GM23338 (cell line): ENCODE results near the gene ZNF354C. TPM values are rescaled to one million over a fixed set of nuclear protein-coding genes. Genes with fewer than 3 reads are reported as not detected.

Source experiments
- ATAC-seq: fragments of 200-7000 bp; cut with Tn5 transposase; 3 replicates; pipeline ENCODE4 v1.9.1; 2020
- DNase-seq: peaks from one replicate; pipeline ENCODE4 v3.0.0-alpha.2; 2015; ENCODE audit warnings: low spot score
- H2AFZ ChIP-seq: fragments of 200-600 bp; sonication (generic); 2 replicates; pipeline ENCODE4 v1.8.0; 2016; ENCODE audit warnings: antibody characterized with exemption, mild to moderate bottlenecking, moderate library complexity
- H3F3A ChIP-seq: fragments of 200-600 bp; sonication (generic); replicated peaks from 2 replicates; pipeline ENCODE4 v1.8.0; 2017; ENCODE audit warnings: antibody characterized with exemption, mixed run types, low read depth
- H3K27ac ChIP-seq: fragments of 200-600 bp; sonication (generic); 2 replicates; pipeline ENCODE4 v1.6.1; 2016; ENCODE audit warnings: low read depth
- H3K27me3 ChIP-seq: fragments of 200-600 bp; sonication (generic); 2 replicates; pipeline ENCODE4 v1.8.0; 2016; ENCODE audit warnings: mild to moderate bottlenecking, mixed run types, moderate library complexity; ENCODE audit not compliant: insufficient read depth
- H3K36me3 ChIP-seq: fragments of 200-600 bp; sonication (generic); 2 replicates; pipeline ENCODE4 v1.8.0; 2016; ENCODE audit warnings: mild to moderate bottlenecking; ENCODE audit not compliant: insufficient read depth
- H3K4me1 ChIP-seq: fragments of 200-600 bp; sonication (generic); 2 replicates; pipeline ENCODE4 v1.8.0; 2016; ENCODE audit warnings: mild to moderate bottlenecking, moderate library complexity; ENCODE audit not compliant: insufficient read depth
- H3K4me2 ChIP-seq: fragments of 200-600 bp; sonication (generic); 2 replicates; pipeline ENCODE4 v1.7.1; 2017; ENCODE audit warnings: mixed run types
- H3K4me3 ChIP-seq: fragments of 200-600 bp; sonication (generic); 2 replicates; pipeline ENCODE4 v1.6.1; 2016; ENCODE audit warnings: mixed run types
- H3K79me2 ChIP-seq: fragments of 200-600 bp; sonication (generic); replicated peaks from 2 replicates; pipeline ENCODE4 v1.8.0; 2017; ENCODE audit warnings: mild to moderate bottlenecking; ENCODE audit not compliant: insufficient read depth
- H3K9me2 ChIP-seq: fragments of 200-600 bp; sonication (generic); 2 replicates; pipeline ENCODE4 v1.8.0; 2017; ENCODE audit not compliant: insufficient read depth
- H4K20me1 ChIP-seq: fragments of 200-600 bp; sonication (generic); replicated peaks from 2 replicates; pipeline ENCODE4 v1.8.0; 2017; ENCODE audit warnings: mild to moderate bottlenecking; ENCODE audit not compliant: insufficient read depth
- H3K27ac Mint-ChIP-seq: 2 replicates; pipeline ENCODE4 v1.8.0; 2020; ENCODE audit warnings: inconsistent platforms, mild to moderate bottlenecking, moderate library complexity, mixed read lengths
- H3K27me3 Mint-ChIP-seq: 3 replicates; pipeline ENCODE4 v1.8.0; 2022; ENCODE audit warnings: low read depth, mild to moderate bottlenecking, moderate library complexity, mixed read lengths, inconsistent platforms; ENCODE audit not compliant: insufficient read depth, poor library complexity
- H3K36me3 Mint-ChIP-seq: 3 replicates; pipeline ENCODE4 v1.8.0; 2021; ENCODE audit warnings: low read depth, mild to moderate bottlenecking, inconsistent platforms, moderate library complexity, mixed read lengths
- H3K4me1 Mint-ChIP-seq: 3 replicates; pipeline ENCODE4 v1.8.0; 2020; ENCODE audit warnings: mild to moderate bottlenecking, inconsistent platforms, mixed read lengths
- H3K4me3 Mint-ChIP-seq: 3 replicates; pipeline ENCODE4 v1.8.0; 2021; ENCODE audit warnings: moderate library complexity, mild to moderate bottlenecking, inconsistent platforms, mixed read lengths
- H3K9me3 Mint-ChIP-seq: 3 replicates; pipeline ENCODE4 v1.8.0; 2020; ENCODE audit warnings: moderate library complexity, mild to moderate bottlenecking, inconsistent platforms, mixed read lengths
- CREB1 ChIP-seq: fragments of 250-450 bp; sonication (Bioruptor Pico); IDR thresholded peaks from 2 replicates; pipeline ENCODE4 v1.5.0; 2020; ENCODE audit warnings: low read depth, mild to moderate bottlenecking, moderate library complexity
- JUNB ChIP-seq: IDR thresholded peaks from one replicate; pipeline ENCODE4 v1.6.1; 2016; ENCODE audit warnings: antibody characterized with exemption; ENCODE audit not compliant: unreplicated experiment
- NANOG ChIP-seq: IDR thresholded peaks from 2 replicates; pipeline ENCODE4 v1.6.1; 2016; ENCODE audit warnings: antibody characterized with exemption, borderline replicate concordance
- POLR2AphosphoS5 ChIP-seq: IDR thresholded peaks from 2 replicates; pipeline ENCODE4 v1.6.1; 2016; ENCODE audit warnings: antibody characterized with exemption, low read depth
- long read RNA-seq: library from polyadenylated mRNA; unstranded; transcript quantifications from one replicate; pipeline ENCODE4 v2.0.0, GENCODE V29; 2020; ENCODE audit not compliant: unreplicated experiment
- polyA plus RNA-seq: library from polyadenylated mRNA; unstranded; fragments of >200 nt; fragmentation: Nextera tagmentation; extraction: Ambion mirVana; gene quantifications from 2 replicates; pipeline ENCODE4 v1.2.1, GENCODE V29; 2016
- total RNA-seq: library from RNA; depleted of rRNA; stranded (reverse); fragments of >200 nt; shearing (Covaris generic); gene quantifications from 2 replicates; pipeline ENCODE4 v1.2.3, GENCODE V29; 2014; rRNA removed
- TF ChIP-seq, protein P1 (sequence below): IDR thresholded peaks from 2 replicates; pipeline ENCODE4 v1.6.1; 2016; ENCODE audit warnings: antibody characterized with exemption

The ZNF354C gene
- total RNA-seq (9.8 and 11.3 TPM in 2 replicates), polyA plus RNA-seq (0.99 and 1.6 TPM in 2 replicates)
- long read RNA-seq = 0 reads

DNA sequence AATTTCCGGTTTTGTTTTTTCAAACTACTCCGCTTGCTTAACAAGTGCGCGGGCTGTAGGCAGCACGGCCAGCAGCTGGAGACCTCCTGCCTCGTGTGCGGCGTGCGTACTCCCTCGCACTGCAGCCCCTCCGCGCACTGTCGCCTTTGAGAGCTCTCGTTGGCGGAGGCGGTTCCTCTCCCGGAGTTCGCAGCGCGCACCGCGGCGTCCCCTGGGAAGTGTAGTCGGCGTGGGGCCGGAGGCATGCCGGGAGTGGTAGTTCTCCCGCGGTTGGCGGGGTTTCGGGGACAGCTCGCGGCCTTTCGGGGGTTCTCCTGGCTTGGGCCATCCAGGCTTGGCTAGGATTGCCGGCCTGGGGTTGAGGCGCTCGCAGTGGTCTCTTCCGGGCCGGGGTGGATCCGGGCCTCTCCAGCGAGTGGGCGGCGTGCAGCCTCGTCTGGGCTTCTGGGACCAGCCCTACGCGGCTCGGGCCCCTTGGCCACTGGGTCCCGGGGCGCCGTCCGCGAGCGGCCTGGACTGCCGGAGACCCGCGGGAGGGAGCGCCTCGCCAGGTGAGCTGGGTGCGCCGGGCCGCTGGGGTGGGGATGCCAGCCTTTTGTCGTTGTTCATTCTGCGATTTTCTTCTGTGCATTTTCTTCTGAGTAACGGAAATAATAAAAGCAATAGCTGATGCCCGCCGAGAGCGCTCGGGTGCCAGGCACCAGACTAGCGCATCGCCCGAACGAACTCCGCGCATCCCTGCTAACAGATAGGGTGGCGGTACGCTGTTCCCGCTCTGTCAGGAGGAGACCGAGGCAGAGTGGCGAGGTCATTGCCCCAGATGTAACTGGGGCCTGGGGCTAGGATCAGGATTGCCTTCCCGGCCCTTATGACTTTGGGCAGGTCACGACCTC is at the start of gene ZNF354C:
Gene ZNF354C, plus strand, starts transcription at position 258 of the 893 bp plus-strand sequence. CDS start 1,696 bp downstream, outside the sequence.
- H3K4me3 Mint-ChIP-seq = peak within 1 kb of the TSS; percentile 79

DNA sequence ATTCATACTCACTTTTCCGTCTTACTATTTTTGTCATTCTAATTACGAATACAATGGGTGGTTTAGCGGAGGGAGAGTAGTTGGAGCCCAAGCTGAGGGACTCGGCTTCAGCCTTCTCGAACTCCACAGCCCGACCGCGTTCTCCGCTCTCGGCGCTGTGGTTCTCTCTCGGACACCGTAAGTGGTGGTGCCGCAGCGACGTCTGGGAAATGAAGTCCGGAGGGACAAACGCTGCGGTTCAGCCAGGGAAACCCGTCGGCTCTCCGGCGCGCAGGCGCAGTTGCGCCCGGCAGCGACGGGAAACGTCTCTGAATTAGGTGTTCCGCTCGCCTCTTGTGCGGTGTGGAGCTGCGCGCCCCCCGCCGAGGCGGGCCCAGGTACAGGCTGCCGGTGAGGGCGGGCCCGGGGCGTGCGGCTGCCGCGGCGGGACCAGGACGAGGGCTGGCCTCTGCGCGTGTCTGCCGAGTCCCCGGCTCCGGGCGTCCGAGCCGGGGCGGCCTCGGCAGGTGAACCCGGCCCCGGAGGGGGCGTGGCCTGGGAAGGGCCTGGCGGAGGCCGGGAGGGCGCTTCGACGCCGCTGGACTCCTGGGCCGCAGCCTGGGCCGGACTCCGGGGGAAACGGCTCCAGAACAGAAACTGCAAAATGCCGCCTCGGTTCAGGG is 36.5 kb upstream of the ZNF354C start, which contains the start of gene ZNF879:
Gene ZNF879, plus strand, starts transcription at position 277 of the 662 bp plus-strand sequence. CDS start 1,201 bp downstream, outside the sequence.
- Mint-ChIP-seq H3K36me3 (peaks cover 40% of the 10 kb centered on the region), H3K4me1 (no peaks in the 10 kb centered on the region), H3K4me3 (peak within 1 kb of the TSS; percentile 84), H3K27ac (peak within 1 kb of the TSS; percentile 74; the same call in 1 of the 2 replicates), H3K27me3 (peaks cover 3% of the 10 kb centered on the region), H3K9me3 (peaks cover 65% of the 10 kb centered on the region)
- H3K36me3 ChIP-seq = 0 out of 2 replicates have a peak, but pooled peaks cover 6% of the 10 kb centered on the region
- no peaks in the 10 kb centered on the region for H3F3A ChIP-seq
- H4K20me1 ChIP-seq = no peaks in the 10 kb centered on the region
- H3K79me2 ChIP-seq = no peaks in the 10 kb centered on the region
- peak within 1 kb of the TSS; percentile 82 for H3K4me2 ChIP-seq
- H3K27me3 ChIP-seq = no peaks in the 10 kb centered on the region
- DNase-seq (peak; percentile 98), ATAC-seq (peak; percentile 97)
- H3K9me2 ChIP-seq = 0 out of 2 replicates have a peak, but pooled peaks cover 3% of the 10 kb centered on the region
- H2AFZ ChIP-seq = peak within 1 kb of the TSS; percentile 90
- H3K27ac ChIP-seq = no peak within 1 kb of the TSS; the same call in 1 of the 2 replicates
- H3K4me1 ChIP-seq = peaks cover 4% of the 10 kb centered on the region; the same call in 1 of the 2 replicates
- peak within 1 kb of the TSS; percentile 62 for H3K4me3 ChIP-seq
- TF ChIP-seq, protein P1, sequence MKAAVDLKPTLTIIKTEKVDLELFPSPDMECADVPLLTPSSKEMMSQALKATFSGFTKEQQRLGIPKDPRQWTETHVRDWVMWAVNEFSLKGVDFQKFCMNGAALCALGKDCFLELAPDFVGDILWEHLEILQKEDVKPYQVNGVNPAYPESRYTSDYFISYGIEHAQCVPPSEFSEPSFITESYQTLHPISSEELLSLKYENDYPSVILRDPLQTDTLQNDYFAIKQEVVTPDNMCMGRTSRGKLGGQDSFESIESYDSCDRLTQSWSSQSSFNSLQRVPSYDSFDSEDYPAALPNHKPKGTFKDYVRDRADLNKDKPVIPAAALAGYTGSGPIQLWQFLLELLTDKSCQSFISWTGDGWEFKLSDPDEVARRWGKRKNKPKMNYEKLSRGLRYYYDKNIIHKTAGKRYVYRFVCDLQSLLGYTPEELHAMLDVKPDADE = peak; percentile 93
- TF ChIP-seq NANOG = no peak
- peak; percentile 62; the same call in 1 of the 2 replicates for TF ChIP-seq POLR2AphosphoS5

More for the DNA sequence above, at the start of gene ZNF354C:
- Mint-ChIP-seq H3K9me3 (peaks cover 71% of the 10 kb centered on the region), H3K36me3 (peaks cover 57% of the 10 kb centered on the region), H3K27ac (no peak within 1 kb of the TSS), H3K4me1 (no peaks in the 10 kb centered on the region; the same call in 2 of the 3 replicates), H3K27me3 (peaks cover 9% of the 10 kb centered on the region)
- Histone ChIP-seq H3F3A (no peaks in the 10 kb centered on the region), H3K4me1 (no peaks in the 10 kb centered on the region; the same call in 1 of the 2 replicates), H4K20me1 (no peaks in the 10 kb centered on the region), H3K36me3 (no peaks in the 10 kb centered on the region), H3K4me3 (peak within 1 kb of the TSS; percentile 78), H3K27ac (no peak within 1 kb of the TSS), H3K4me2 (peak within 1 kb of the TSS; percentile 90), H3K79me2 (no peaks in the 10 kb centered on the region), H3K9me2 (peaks cover 3% of the 10 kb centered on the region; the same call in 1 of the 2 replicates), H3K27me3 (peaks cover 14% of the 10 kb centered on the region; the same call in 1 of the 2 replicates), H2AFZ (peak within 1 kb of the TSS; percentile 95)
- TF ChIP-seq, protein P1 = peak; percentile 98
- TF ChIP-seq POLR2AphosphoS5 (peak; percentile 93), JUNB (no peak), CREB1 (peak; percentile 47)
- ATAC-seq (peak; percentile 97), DNase-seq (peak; percentile 98)
